Measurements from ENCODE around the gene ASB5. TPM values are rescaled to one million over a fixed set of nuclear protein-coding genes. Genes with fewer than 3 reads are reported as not detected.
A peak's percentile ranks its signal among the peaks of the same experiment; 100 is the strongest.

ASB5 gene
- total RNA-seq, 6 experiments from 2014 or later, result 0.14 to 0.21 (median 0.17) TPM; not detected in 3

DNA sequence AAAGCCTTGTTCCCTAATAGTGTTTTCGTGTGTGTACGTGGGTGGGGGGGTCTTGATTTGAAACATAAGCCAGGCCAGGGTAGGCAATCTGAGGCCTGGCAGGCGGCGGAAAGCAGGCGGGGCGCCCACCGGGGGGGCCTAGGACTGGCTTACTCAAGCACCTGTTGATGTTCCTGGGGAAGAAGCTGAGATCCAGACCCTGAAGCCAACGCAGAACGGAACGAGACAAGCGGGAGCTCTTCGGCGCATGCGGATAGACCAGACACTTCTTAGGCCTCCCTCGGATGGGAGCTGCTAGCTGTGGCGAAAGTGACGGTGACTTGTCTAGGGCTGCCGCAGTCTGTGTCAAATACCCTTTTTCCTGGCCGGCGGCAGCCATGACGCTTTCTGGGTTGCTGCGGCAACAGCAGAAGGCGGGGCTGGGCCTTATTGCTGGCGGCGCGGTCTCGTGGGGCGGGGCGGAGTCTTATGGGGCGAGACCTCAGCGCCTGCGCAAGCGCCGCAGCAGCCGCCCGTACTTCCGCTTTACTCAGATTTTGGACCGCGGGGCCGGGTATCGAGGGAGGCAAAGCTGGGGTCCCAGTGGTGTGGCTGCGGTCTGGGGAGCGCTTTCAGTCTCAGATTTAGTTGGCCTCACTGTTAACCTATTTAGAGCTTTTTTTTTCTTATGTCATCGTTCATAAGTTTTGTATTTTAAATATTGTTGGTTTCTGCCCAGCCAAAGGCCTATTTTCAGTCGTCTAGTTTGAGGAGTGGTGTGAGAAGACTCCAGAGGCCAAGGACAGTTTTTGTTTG, 73.6 kb downstream of the ASB5 start, which contains the start of gene SPATA4:
SPATA4 (minus strand) TSS at position 402 of the 795 bp plus-strand sequence; CDS start at position 379, 23 bp downstream.
- no peak for TF ChIP-seq CTCF (IDR thresholded peaks at IDR 0.05)
- DNase-seq, result peak; percentile 86
- Mint-ChIP-seq H3K27me3 (ENCODE audit: insufficient read depth) (peaks cover 5% of the 10 kb centered on the region), H3K4me1 (ENCODE audit: low read depth) (peaks cover 50% of the 10 kb centered on the region), H3K27ac (peak within 1 kb of the TSS; percentile 98), H3K9me3 (no peaks in the 10 kb centered on the region), H3K4me3 (peak within 1 kb of the TSS; percentile 92), H3K36me3 (ENCODE audit: low read depth) (no peaks in the 10 kb centered on the region)

GRCh38 chr4:176193938-176194337, 75.1 kb downstream of the ASB5 start:
- peaks cover 2% of the 10 kb centered on the region; the same call in 1 of the 2 replicates for H3K27me3 Mint-ChIP-seq (ENCODE audit: insufficient read depth)
- peak overlapping the region; percentile 93 for H3K27ac Mint-ChIP-seq
- no peaks in the 10 kb centered on the region for H3K9me3 Mint-ChIP-seq
- TF ChIP-seq CTCF (IDR thresholded peaks at IDR 0.05), result no peak
- no peaks in the 10 kb centered on the region for H3K36me3 Mint-ChIP-seq (ENCODE audit: low read depth)
- H3K4me3 Mint-ChIP-seq, result peak overlapping the region; percentile 72
- DNase-seq, result peak; percentile 89
- peaks cover 65% of the 10 kb centered on the region for H3K4me1 Mint-ChIP-seq (ENCODE audit: low read depth)

- H3K4me3 Mint-ChIP-seq, result peak overlapping the region; percentile 72; the same call in 1 of the 2 replicates
- TF ChIP-seq CTCF (IDR thresholded peaks at IDR 0.05), result no peak
- peak; percentile 34 for DNase-seq
These were observed 75.9 kb downstream of the ASB5 start for GRCh38 chr4:176193126-176193525.

GRCh38 chr4:176191974-176192373, 77.0 kb downstream of the ASB5 start:
- DNase-seq, result peak; percentile 18
- Mint-ChIP-seq H3K27me3 (ENCODE audit: insufficient read depth) (0 out of 2 replicates have a peak, but pooled peaks cover 2% of the 10 kb centered on the region), H3K27ac (peak overlapping the region; percentile 33; the same call in 1 of the 2 replicates), H3K36me3 (ENCODE audit: low read depth) (no peaks in the 10 kb centered on the region), H3K4me1 (ENCODE audit: low read depth) (peaks cover 81% of the 10 kb centered on the region), H3K9me3 (no peaks in the 10 kb centered on the region), H3K4me3 (no peak overlapping the region)
- TF ChIP-seq CTCF (IDR thresholded peaks at IDR 0.05), result 0 out of 2 replicates have a peak, but pooled peaks have one; percentile 21

More at GRCh38 chr4:176193126-176193525, 75.9 kb downstream of the ASB5 start:
- Mint-ChIP-seq H3K9me3 (no peaks in the 10 kb centered on the region), H3K27me3 (ENCODE audit: insufficient read depth) (0 out of 2 replicates have a peak, but pooled peaks cover 2% of the 10 kb centered on the region), H3K4me1 (ENCODE audit: low read depth) (peaks cover 71% of the 10 kb centered on the region), H3K36me3 (ENCODE audit: low read depth) (no peaks in the 10 kb centered on the region), H3K27ac (peak overlapping the region; percentile 93)

DNA sequence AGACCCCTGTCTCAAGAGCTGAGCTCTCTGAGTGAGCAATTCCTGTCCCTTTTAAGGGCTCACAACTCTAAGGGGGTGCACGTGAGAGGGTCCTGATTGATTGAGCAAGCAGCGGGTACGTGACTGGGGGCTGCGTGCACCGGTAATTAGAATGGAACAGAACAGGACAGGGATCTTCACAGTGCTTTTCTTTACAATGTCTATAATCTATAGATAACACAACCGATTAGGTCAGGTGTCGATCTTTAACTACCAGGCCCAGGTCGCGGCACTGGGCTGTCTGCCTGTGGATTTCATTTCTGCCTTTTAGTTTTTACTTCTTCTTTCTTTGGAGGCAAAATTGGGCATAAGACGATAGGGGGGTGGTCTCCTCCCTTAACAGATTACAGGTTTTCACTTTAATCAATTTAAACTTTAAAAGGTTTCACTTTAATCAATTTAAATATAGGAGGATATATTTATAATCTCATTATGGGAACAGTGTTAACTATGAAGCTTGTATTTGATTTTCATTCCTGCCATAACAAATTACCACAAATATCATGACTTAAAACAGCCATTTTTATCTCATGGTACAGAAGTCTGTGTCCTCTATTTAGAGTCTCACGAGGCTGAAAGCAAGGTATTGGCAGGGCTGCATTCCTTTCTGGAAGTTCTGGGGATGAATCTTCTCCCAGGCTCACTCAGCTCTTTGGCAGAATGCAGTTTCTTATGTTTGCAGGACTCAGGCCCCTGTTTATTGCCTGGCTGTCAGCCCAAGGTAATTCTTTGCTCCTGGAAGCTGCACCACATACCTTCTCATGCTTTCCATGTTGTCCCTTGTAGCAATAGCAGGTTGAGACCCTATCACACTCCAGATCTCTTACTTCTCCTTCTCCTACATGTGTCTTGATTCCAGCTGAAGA, 78.9 kb downstream of the ASB5 start:
- Mint-ChIP-seq H3K4me1 (ENCODE audit: low read depth) (peaks cover 90% of the 10 kb centered on the region), H3K36me3 (ENCODE audit: low read depth) (no peaks in the 10 kb centered on the region), H3K9me3 (no peaks in the 10 kb centered on the region)

More for the DNA sequence above, 78.9 kb downstream of the ASB5 start:
- H3K27ac Mint-ChIP-seq, result 0 out of 2 replicates have a peak overlapping the region, but pooled peaks have one; percentile 4
- no peaks in the 10 kb centered on the region for H3K27me3 Mint-ChIP-seq (ENCODE audit: insufficient read depth)
- TF ChIP-seq CTCF (IDR thresholded peaks at IDR 0.05), result no peak
- H3K4me3 Mint-ChIP-seq, result no peak overlapping the region
- DNase-seq, result peak; percentile 28

Data from HFFc6 (cell line).